ENCODE results near the gene RNF207.
A peak's percentile ranks its signal among the peaks of the same experiment; 100 is the strongest.

The RNF207 gene

GRCh38 chr1:6178751-6179563, 27.0 kb upstream of the RNF207 start:
- peaks cover 1% of the 10 kb centered on the region for H3K36me3 Mint-ChIP-seq (ENCODE audit: insufficient read depth)
- DNase-seq (ENCODE audit: low spot score in 2 of 2) (no peak), ATAC-seq (replicated peaks; ENCODE audit: extremely low read depth, poor library complexity, severe bottlenecking) (no peak)
- peak overlapping the region; percentile 61 for H3K4me3 Mint-ChIP-seq
- peaks cover 21% of the 10 kb centered on the region for H3K4me1 Mint-ChIP-seq
- peaks cover 37% of the 10 kb centered on the region for H3K27me3 Mint-ChIP-seq
- H3K9me3 Mint-ChIP-seq, result no peaks in the 10 kb centered on the region
- no peak overlapping the region for H3K27ac Mint-ChIP-seq (ENCODE audit: low read depth)

- Mint-ChIP-seq H3K4me3 (no peak overlapping the region), H3K27me3 (peaks cover 37% of the 10 kb centered on the region), H3K9me3 (no peaks in the 10 kb centered on the region), H3K36me3 (ENCODE audit: insufficient read depth) (peaks cover 1% of the 10 kb centered on the region), H3K4me1 (peaks cover 21% of the 10 kb centered on the region), H3K27ac (ENCODE audit: low read depth) (no peak overlapping the region)
- DNase-seq (ENCODE audit: low spot score in 2 of 2) (no peak), ATAC-seq (replicated peaks; ENCODE audit: extremely low read depth, poor library complexity, severe bottlenecking) (no peak)
Measured at GRCh38 chr1:6179564-6180175, 26.2 kb upstream of the RNF207 start.

GRCh38 chr1:6180268-6180706, 25.6 kb upstream of the RNF207 start, which contains the start of gene CHD5:
TSS of gene CHD5 (minus strand) at chr1:6180321. CDS start at chr1:6180023, 298 bp downstream.
- H3K4me1 Mint-ChIP-seq, result peaks cover 21% of the 10 kb centered on the region
- H3K27ac Mint-ChIP-seq (ENCODE audit: low read depth), result no peak within 1 kb of the TSS
- peak within 1 kb of the TSS; percentile 68 for H3K4me3 Mint-ChIP-seq
- ATAC-seq (replicated peaks; ENCODE audit: extremely low read depth, poor library complexity, severe bottlenecking) (no peak), DNase-seq (ENCODE audit: low spot score in 2 of 2) (no peak)
- H3K27me3 Mint-ChIP-seq, result peaks cover 37% of the 10 kb centered on the region
- peaks cover 1% of the 10 kb centered on the region for H3K36me3 Mint-ChIP-seq (ENCODE audit: insufficient read depth)
- no peaks in the 10 kb centered on the region for H3K9me3 Mint-ChIP-seq

- H3K27ac Mint-ChIP-seq (ENCODE audit: low read depth), result no peak overlapping the region
- DNase-seq (ENCODE audit: low spot score in 2 of 2) (no peak), ATAC-seq (replicated peaks; ENCODE audit: extremely low read depth, poor library complexity, severe bottlenecking) (no peak)
- no peaks in the 10 kb centered on the region for H3K9me3 Mint-ChIP-seq
- H3K36me3 Mint-ChIP-seq (ENCODE audit: insufficient read depth), result peaks cover 2% of the 10 kb centered on the region
- H3K27me3 Mint-ChIP-seq, result peaks cover 37% of the 10 kb centered on the region
- peaks cover 23% of the 10 kb centered on the region for H3K4me1 Mint-ChIP-seq
- peak overlapping the region; percentile 68 for H3K4me3 Mint-ChIP-seq
Measured at GRCh38 chr1:6180707-6181311, 25.1 kb upstream of the RNF207 start.

- Mint-ChIP-seq H3K36me3 (ENCODE audit: insufficient read depth) (peaks cover 4% of the 10 kb centered on the region), H3K9me3 (no peaks in the 10 kb centered on the region), H3K27me3 (peaks cover 37% of the 10 kb centered on the region), H3K4me1 (peaks cover 27% of the 10 kb centered on the region), H3K27ac (ENCODE audit: low read depth) (no peak overlapping the region), H3K4me3 (peak overlapping the region; percentile 68)
- ATAC-seq (replicated peaks; ENCODE audit: extremely low read depth, poor library complexity, severe bottlenecking) (no peak), DNase-seq (ENCODE audit: low spot score in 2 of 2) (no peak)
Measured at GRCh38 chr1:6181347-6181770, 24.6 kb upstream of the RNF207 start.

GRCh38 chr1:6183520-6183989, 22.4 kb upstream of the RNF207 start:
- no peak overlapping the region for H3K4me3 Mint-ChIP-seq
- no peak for DNase-seq (ENCODE audit: low spot score in 2 of 2)
- peaks cover 21% of the 10 kb centered on the region for H3K36me3 Mint-ChIP-seq (ENCODE audit: insufficient read depth)
- peaks cover 27% of the 10 kb centered on the region for H3K4me1 Mint-ChIP-seq
- H3K27me3 Mint-ChIP-seq, result peaks cover 20% of the 10 kb centered on the region
- ATAC-seq (replicated peaks; ENCODE audit: extremely low read depth, poor library complexity, severe bottlenecking), result no peak
- H3K9me3 Mint-ChIP-seq, result no peaks in the 10 kb centered on the region
- peak overlapping the region; percentile 20 for H3K27ac Mint-ChIP-seq (ENCODE audit: low read depth)

- Mint-ChIP-seq H3K4me3 (no peak overlapping the region), H3K9me3 (no peaks in the 10 kb centered on the region), H3K36me3 (ENCODE audit: insufficient read depth) (peaks cover 28% of the 10 kb centered on the region), H3K4me1 (peaks cover 22% of the 10 kb centered on the region), H3K27me3 (peaks cover 14% of the 10 kb centered on the region), H3K27ac (ENCODE audit: low read depth) (peak overlapping the region; percentile 20)
- DNase-seq (ENCODE audit: low spot score in 2 of 2) (no peak), ATAC-seq (replicated peaks; ENCODE audit: extremely low read depth, poor library complexity, severe bottlenecking) (no peak)
Measured at GRCh38 chr1:6184083-6184783, 21.7 kb upstream of the RNF207 start.

- Mint-ChIP-seq H3K36me3 (ENCODE audit: insufficient read depth) (peaks cover 37% of the 10 kb centered on the region), H3K9me3 (no peaks in the 10 kb centered on the region)
- ATAC-seq (replicated peaks; ENCODE audit: extremely low read depth, poor library complexity, severe bottlenecking), result no peak
Measured at GRCh38 chr1:6185151-6185550, 20.8 kb upstream of the RNF207 start.

GRCh38 chr1:6185635-6186382, 20.1 kb upstream of the RNF207 start:
- no peaks in the 10 kb centered on the region for H3K9me3 Mint-ChIP-seq
- H3K4me1 Mint-ChIP-seq, result peaks cover 27% of the 10 kb centered on the region
- no peak for ATAC-seq (replicated peaks; ENCODE audit: extremely low read depth, poor library complexity, severe bottlenecking)
- peaks cover 43% of the 10 kb centered on the region for H3K36me3 Mint-ChIP-seq (ENCODE audit: insufficient read depth)
- no peak for DNase-seq (ENCODE audit: low spot score in 2 of 2)
- no peak overlapping the region for H3K27ac Mint-ChIP-seq (ENCODE audit: low read depth)
- peaks cover 12% of the 10 kb centered on the region for H3K27me3 Mint-ChIP-seq
- no peak overlapping the region for H3K4me3 Mint-ChIP-seq

More at GRCh38 chr1:6185151-6185550, 20.8 kb upstream of the RNF207 start:
- H3K4me1 Mint-ChIP-seq, result peaks cover 25% of the 10 kb centered on the region
- peaks cover 14% of the 10 kb centered on the region for H3K27me3 Mint-ChIP-seq
- H3K27ac Mint-ChIP-seq (ENCODE audit: low read depth), result no peak overlapping the region
- no peak overlapping the region for H3K4me3 Mint-ChIP-seq
- no peak for DNase-seq (ENCODE audit: low spot score in 2 of 2)

GRCh38 chr1:6188466-6188865, 17.5 kb upstream of the RNF207 start:
- H3K4me1 Mint-ChIP-seq, result peaks cover 20% of the 10 kb centered on the region
- peaks cover 68% of the 10 kb centered on the region for H3K36me3 Mint-ChIP-seq (ENCODE audit: insufficient read depth)
- H3K27ac Mint-ChIP-seq (ENCODE audit: low read depth), result no peak overlapping the region
- no peaks in the 10 kb centered on the region for H3K9me3 Mint-ChIP-seq
- H3K27me3 Mint-ChIP-seq, result no peaks in the 10 kb centered on the region
- no peak overlapping the region for H3K4me3 Mint-ChIP-seq
- DNase-seq (ENCODE audit: low spot score in 2 of 2), result no peak
- no peak for ATAC-seq (replicated peaks; ENCODE audit: extremely low read depth, poor library complexity, severe bottlenecking)

GRCh38 chr1:6191968-6192367, 14.0 kb upstream of the RNF207 start:
- Mint-ChIP-seq H3K4me3 (no peak overlapping the region), H3K4me1 (peaks cover 21% of the 10 kb centered on the region), H3K9me3 (no peaks in the 10 kb centered on the region), H3K27ac (ENCODE audit: low read depth) (no peak overlapping the region), H3K36me3 (ENCODE audit: insufficient read depth) (peaks cover 90% of the 10 kb centered on the region), H3K27me3 (no peaks in the 10 kb centered on the region)
- no peak for DNase-seq (ENCODE audit: low spot score in 2 of 2)
- ATAC-seq (replicated peaks; ENCODE audit: extremely low read depth, poor library complexity, severe bottlenecking), result no peak

Data from central memory CD8-positive, alpha-beta T cell (primary cell).